ENCODE results near the gene SH2D3A. TPM values are rescaled to one million over a fixed set of nuclear protein-coding genes. Genes with fewer than 3 reads are reported as not detected.

Gene SH2D3A
- total and polyA plus RNA-seq, 2 of the 8 experiments (the other 6 are each of a cell fraction or from before 2014, with no cell fraction given): 14.5 to 22.1 TPM

GRCh38 chr19:6734096-6734696 is 33.0 kb downstream of the SH2D3A start:
- Histone ChIP-seq H2BK12ac (ENCODE audit: low read depth, low read length) (no peak overlapping the region), H4K8ac (ENCODE audit: extremely low read depth, insufficient read depth, low read length) (no peak overlapping the region), H2BK20ac (ENCODE audit: low read length) (no peak overlapping the region), H3K56ac (replicated peaks; ENCODE audit: insufficient read length, low read depth, low read length) (no peak overlapping the region), H3K27me3 (replicated peaks in 1 of 4; ENCODE audit: control insufficient read depth in 3 of 4, extremely low read depth in 1 of 4, insufficient read depth in 3 of 4, low read length in 3 of 4) (no peaks in the 10 kb centered on the region), H3K23ac (ENCODE audit: insufficient read length) (no peak overlapping the region), H2BK120ac (replicated peaks; ENCODE audit: low read depth, low read length) (no peak overlapping the region), H3K9me3 (ENCODE audit: insufficient read depth in 2 of 2, low read depth in 1 of 2, low read length in 1 of 2) (no peaks in the 10 kb centered on the region), H3K79me1 (ENCODE audit: low read depth, low read length) (no peaks in the 10 kb centered on the region; the same call in 1 of the 2 replicates), H3K36me3 (ENCODE audit: control insufficient read depth in 2 of 4, insufficient read depth in 4 of 4, low read length in 3 of 4) (peaks cover 0 to 5% (median 0%) of the 10 kb centered on the region in 4 experiments; a peak in 1 of 8 replicates), H2AK5ac (ENCODE audit: low read depth, low read length) (no peak overlapping the region), H2BK5ac (ENCODE audit: low read depth, low read length) (no peak overlapping the region), H3K4me1 (replicated peaks in 1 of 4; ENCODE audit: control insufficient read depth in 3 of 4, insufficient read depth in 4 of 4, low read length in 3 of 4) (peaks cover 4 to 26% (median 22%) of the 10 kb centered on the region in 4 experiments), H2BK15ac (ENCODE audit: low read length) (no peak overlapping the region), H3K23me2 (ENCODE audit: low read depth, low read length) (peaks cover 6% of the 10 kb centered on the region; the same call in 1 of the 2 replicates), H3K18ac (ENCODE audit: extremely low read depth, low read length) (no peak overlapping the region), H3K27ac (ENCODE audit: low read depth, low read length) (no peak overlapping the region), H3K9ac (replicated peaks in 1 of 4; ENCODE audit: extremely low read depth in 1 of 4, low read depth in 3 of 4, low read length in 3 of 4) (no peak overlapping the region), H4K20me1 (replicated peaks in 1 of 2; ENCODE audit: control insufficient read depth in 1 of 2, insufficient read depth in 2 of 2, low read length in 2 of 2) (peaks cover 0 to 8% of the 10 kb centered on the region in 2 experiments), H2AFZ (ENCODE audit: low read length) (no peak overlapping the region), H3K4me3 (ENCODE audit: extremely low read depth in 1 of 4, insufficient read depth in 2 of 4, low read depth in 3 of 4, low read length in 4 of 4) (no peak overlapping the region), H4K91ac (replicated peaks; ENCODE audit: insufficient read length, low read length) (no peak overlapping the region), H3K4ac (replicated peaks; ENCODE audit: insufficient read length, low read depth, low read length) (no peak overlapping the region), H3K4me2 (ENCODE audit: insufficient read depth in 1 of 2, low read depth in 2 of 2, low read length in 2 of 2) (no peak overlapping the region), H3K79me2 (ENCODE audit: control insufficient read depth in 1 of 2, insufficient read depth in 2 of 2, low read length in 2 of 2) (no peaks in the 10 kb centered on the region), H4K5ac (ENCODE audit: insufficient read length, low read depth, low read length) (no peak overlapping the region), H3K14ac (ENCODE audit: insufficient read length) (no peak overlapping the region)
- CTCF ChIA-PET (ENCODE audit: partially characterized antibody): interaction anchor here (0.6 to 3.3 kb wide), 10 partner anchors 8 to 656 kb away, joined by 3 to 11 read pairs (median 6); no protein-coding TSS in a partner anchor
- POLR2A ChIA-PET (ENCODE audit: partially characterized antibody): interaction anchor here (0.8 to 6.1 kb wide), 6 partner anchors 9 to 33 kb away, joined by 3 to 32 read pairs (median 4); partner anchors contain the start of gene SH2D3A
- 91% methylated on average over 17 of the region's 20 CpGs; no CpG with 5 or more reads in 1 of the 2 experiments for WGBS, 2 experiments (ENCODE audit: extremely low coverage in 1 of 2, insufficient coverage in 1 of 2, insufficient read length in 1 of 2, insufficient replicate concordance in 2 of 2, low coverage in 1 of 2, low lambda C conversion rate in 2 of 2, missing lambda C conversion rate in 1 of 2)
- FAIRE-seq (no peak), DNase-seq (ENCODE audit: low read depth in 1 of 2, low spot score in 2 of 2) (no peak)
- TF ChIP-seq USF2 (IDR thresholded peaks at IDR 0.05; ENCODE audit: low read length): no peak
- no peak for TF ChIP-seq HDAC6 (IDR thresholded peaks at IDR 0.05; ENCODE audit: low read depth, low read length)
- TF ChIP-seq EGR1 (IDR thresholded peaks at IDR 0.05; ENCODE audit: borderline replicate concordance, low read depth, low read length): no peak
- TF ChIP-seq NANOG (IDR thresholded peaks at IDR 0.05; ENCODE audit: insufficient read depth, low read depth, low read length, poor library complexity, severe bottlenecking): no peak
- TF ChIP-seq SRF (IDR thresholded peaks at IDR 0.05; ENCODE audit: low read depth, low read length): no peak
- no peak for TF ChIP-seq KDM1A (IDR thresholded peaks at IDR 0.05; ENCODE audit: borderline replicate concordance, low read length)
- no peak for TF ChIP-seq TCF12 (IDR thresholded peaks at IDR 0.05; ENCODE audit: low read depth, low read length)

All from H1 (cell line).